Ascending aorta (tissue), 2 donors: Measurements from ENCODE around the gene TPGS2. TPM values are rescaled to one million over a fixed set of nuclear protein-coding genes. Genes with fewer than 3 reads are reported as not detected.
A peak's percentile ranks its signal among the peaks of the same experiment; 100 is the strongest.

ENCODE experiments used
- DNase-seq, 2 donors: peaks; one replicate each; pipeline ENCODE4 v3.0.0-alpha.2; 2019; ENCODE audit warnings: low spot score in 2 of 2
- H3K27ac ChIP-seq, 2 donors: fragments of 200-600 bp; sonication (generic); one replicate each; pipeline ENCODE4 v1.5.1; 2016 to 2017; ENCODE audit warnings: mild to moderate bottlenecking in 1 of 2
- H3K27me3 ChIP-seq: fragments of 200-600 bp; sonication (generic); one replicate; pipeline ENCODE4 v1.5.1; 2017
- H3K36me3 ChIP-seq, 2 donors: fragments of 200-600 bp; sonication (generic); one replicate each; pipeline ENCODE4 v1.5.1; 2016
- H3K4me1 ChIP-seq, 2 donors: fragments of 200-600 bp; sonication (generic); one replicate each; pipeline ENCODE4 v1.5.1; 2016 to 2017; ENCODE audit warnings: mild to moderate bottlenecking in 1 of 2
- H3K4me3 ChIP-seq, 2 donors: fragments of 200-600 bp; sonication (generic); one replicate each; pipeline ENCODE4 v1.5.1; 2016 to 2017; ENCODE audit warnings: mild to moderate bottlenecking in 1 of 2
- H3K9me3 ChIP-seq, 2 donors: fragments of 200-600 bp; sonication (generic); one replicate each; pipeline ENCODE4 v1.5.1; 2016
- CTCF ChIP-seq, 3 experiments: fragments of 200-600 bp in 2 of 3; fragments of 450-650 bp in 1 of 3; sonication (generic) in 2 of 3; IDR thresholded peaks; one replicate each; pipeline ENCODE4 v1.5.1; 2016 to 2019; ENCODE audit warnings: antibody characterized with exemption in 3 of 3, mild to moderate bottlenecking in 1 of 3, moderate library complexity in 1 of 3
- intact Hi-C: fragments of 100-400 bp; cut with DNase I; formaldehyde crosslinking; loops from one replicate; pipeline ENCODE4 v1.15.1; 2023
- total RNA-seq: library from RNA; depleted of rRNA; stranded (reverse); fragments of >200 nt; gene quantifications from one replicate; pipeline ENCODE4 v1.1.0, GENCODE V29; 2016

TPGS2 gene
- total RNA-seq, 1 donor from 2014 or later: 165 TPM

- no peaks in the 10 kb centered on the region for H3K4me1 ChIP-seq
- no peaks in the 10 kb centered on the region for H3K9me3 ChIP-seq
- no peak overlapping the region for H3K4me3 ChIP-seq
- DNase-seq: no peak
- H3K36me3 ChIP-seq: peaks cover 22 to 28% of the 10 kb centered on the region in 2 donors
- no peaks in the 10 kb centered on the region for H3K27me3 ChIP-seq
- H3K27ac ChIP-seq: no peak overlapping the region
- TF ChIP-seq CTCF (IDR thresholded peaks at IDR 0.05): peak; percentile 66 to 83 (median 68)
- intact Hi-C loops: loop anchor here (1.0 to 5.0 kb wide), 4 partner anchors 23 to 512 kb away; partner anchors contain the start of gene FHOD3
Measured at GRCh38 chr18:36809590-36810381, 19.0 kb downstream of the TPGS2 start.

GRCh38 chr18:36808681-36809080 is 20.1 kb downstream of the TPGS2 start:
- no peaks in the 10 kb centered on the region for H3K4me1 ChIP-seq
- DNase-seq: no peak
- intact Hi-C loops: loop anchor here (1.0 to 5.0 kb wide), 4 partner anchors 22 to 511 kb away; partner anchors contain the start of gene FHOD3
- no peak overlapping the region for H3K27ac ChIP-seq
- H3K36me3 ChIP-seq: peaks cover 23 to 34% of the 10 kb centered on the region in 2 donors
- no peak for TF ChIP-seq CTCF (IDR thresholded peaks at IDR 0.05)
- no peaks in the 10 kb centered on the region for H3K9me3 ChIP-seq
- no peak overlapping the region for H3K4me3 ChIP-seq
- no peaks in the 10 kb centered on the region for H3K27me3 ChIP-seq

GRCh38 chr18:36805105-36805504 is 23.7 kb downstream of the TPGS2 start:
- Histone ChIP-seq H3K36me3 (peaks cover 23 to 48% of the 10 kb centered on the region in 2 donors), H3K27me3 (no peaks in the 10 kb centered on the region), H3K9me3 (no peaks in the 10 kb centered on the region), H3K27ac (no peak overlapping the region), H3K4me3 (no peak overlapping the region), H3K4me1 (no peaks in the 10 kb centered on the region)
- intact Hi-C loops: loop anchor here (5.0 kb wide), 2 partner anchors 118 to 508 kb away; partner anchors contain the start of gene FHOD3
- TF ChIP-seq CTCF (IDR thresholded peaks at IDR 0.05): no peak
- DNase-seq: no peak

- Histone ChIP-seq H3K9me3 (no peaks in the 10 kb centered on the region), H3K27me3 (no peaks in the 10 kb centered on the region), H3K4me1 (no peaks in the 10 kb centered on the region), H3K4me3 (no peak overlapping the region), H3K27ac (no peak overlapping the region), H3K36me3 (peaks cover 32 to 81% of the 10 kb centered on the region in 2 donors)
- DNase-seq: no peak
- intact Hi-C loops: no loop called here
- no peak for TF ChIP-seq CTCF (IDR thresholded peaks at IDR 0.05)
Measured at GRCh38 chr18:36798738-36799473, 29.9 kb downstream of the TPGS2 start.

- Histone ChIP-seq H3K27ac (no peak overlapping the region), H3K36me3 (peaks cover 26 to 61% of the 10 kb centered on the region in 2 donors), H3K4me1 (peaks cover 0 to under 1% of the 10 kb centered on the region in 2 donors), H3K4me3 (no peak overlapping the region), H3K9me3 (no peaks in the 10 kb centered on the region), H3K27me3 (no peaks in the 10 kb centered on the region)
- intact Hi-C loops: no loop called here
- DNase-seq: no peak
- TF ChIP-seq CTCF (IDR thresholded peaks at IDR 0.05): no peak
Measured at GRCh38 chr18:36792634-36793283, 36.0 kb downstream of the TPGS2 start.
